Vagina (tissue), 2 donors: ENCODE measurements around the gene SERPINC1. TPM values are rescaled to one million over a fixed set of nuclear protein-coding genes. Genes with fewer than 3 reads are reported as not detected.
"Not testable (repeated sequence)": the region's sequence is repeated elsewhere in the genome, so short reads cannot be mapped to it uniquely, and the experiment has no call there.

ENCODE experiments used
- DNase-seq, 2 donors: peaks; one replicate each; pipeline ENCODE4 v3.0.0-alpha.2; 2017; ENCODE audit errors: extremely low spot score in 2 of 2
- H3K27ac ChIP-seq: fragments of 200-600 bp; sonication (generic); one replicate; pipeline ENCODE4 v1.5.1; 2019
- H3K27me3 ChIP-seq: fragments of 200-600 bp; sonication (generic); one replicate; pipeline ENCODE4 v1.5.1; 2019
- H3K36me3 ChIP-seq, 2 donors: fragments of 200-600 bp; sonication (generic); one replicate each; pipeline ENCODE4 v1.5.1; 2017 to 2019
- H3K4me1 ChIP-seq: fragments of 200-600 bp; sonication (generic); one replicate; pipeline ENCODE4 v1.5.1; 2019
- H3K4me3 ChIP-seq, 2 donors: fragments of 200-600 bp; sonication (generic); 1 replicate in 1 of 2; 2 replicates in 1 of 2; pipeline ENCODE4 v1.5.1; 2016 to 2019
- H3K9me3 ChIP-seq: fragments of 200-600 bp; sonication (generic); one replicate; pipeline ENCODE4 v1.5.1; 2019
- CTCF ChIP-seq, 3 experiments: fragments of 450-650 bp in 2 of 3; fragments of 200-600 bp in 1 of 3; sonication (generic) in 1 of 3; IDR thresholded peaks; one replicate each; pipeline ENCODE4 v1.5.1; 2017 to 2019; ENCODE audit warnings: antibody characterized with exemption in 3 of 3, mild to moderate bottlenecking in 2 of 3, moderate library complexity in 2 of 3
- POLR2A ChIP-seq, 2 donors: fragments of 450-650 bp; IDR thresholded peaks; one replicate each; pipeline ENCODE4 v1.6.1; 2017; ENCODE audit warnings: antibody characterized with exemption in 2 of 2, mild to moderate bottlenecking in 2 of 2, moderate library complexity in 2 of 2
- POLR2AphosphoS5 ChIP-seq, 2 donors: sonication (generic); formaldehyde crosslinking; IDR thresholded peaks; one replicate each; pipeline ENCODE4 v1.9.0; 2017; ENCODE audit warnings: antibody characterized with exemption in 2 of 2, mild to moderate bottlenecking in 2 of 2, low read depth in 1 of 2; ENCODE audit not compliant: insufficient read depth in 1 of 2
- intact Hi-C: fragments of 100-400 bp; cut with DNase I; formaldehyde crosslinking; loops from one replicate; pipeline ENCODE4 v1.15.1; 2023
- total RNA-seq: library from RNA; depleted of rRNA; stranded (reverse); fragments of >200 nt; gene quantifications from one replicate; pipeline ENCODE4 v1.2.3, GENCODE V29; 2016

SERPINC1 gene
- total RNA-seq, 1 donor from 2014 or later = not detected

DNA sequence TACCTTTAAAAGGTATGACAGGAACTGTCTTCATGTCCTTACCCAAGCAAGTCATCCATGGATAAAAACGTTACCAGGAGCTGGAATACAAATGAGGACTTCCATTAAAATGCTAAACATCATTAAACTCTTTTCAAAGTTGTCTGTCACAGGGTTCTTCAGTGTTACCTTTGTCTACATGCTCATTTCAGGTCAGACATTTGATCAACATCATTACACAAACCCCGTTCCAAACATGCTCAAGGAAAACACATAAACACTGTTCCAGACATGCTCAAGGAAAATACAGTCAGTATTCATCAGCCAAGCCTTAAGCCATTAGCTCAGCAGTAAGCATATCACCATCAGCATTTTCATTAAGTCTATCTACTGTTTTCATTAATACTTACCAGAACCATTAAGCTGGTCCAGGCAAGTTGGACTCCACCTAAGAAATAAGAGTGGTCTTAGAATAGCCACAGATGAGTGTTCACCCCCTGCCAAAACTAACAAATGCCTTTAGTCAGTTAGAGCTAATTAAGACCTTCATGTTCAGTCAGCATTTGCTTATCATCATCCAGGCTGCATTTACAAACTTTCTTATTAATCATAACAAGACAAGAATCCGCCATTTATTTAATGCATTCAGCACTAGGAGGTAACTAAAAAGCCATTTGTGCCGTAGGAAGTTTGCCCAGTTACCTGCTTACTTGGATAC, 51.5 kb downstream of the SERPINC1 start:
- H3K27me3 ChIP-seq = no peaks in the 10 kb centered on the region
- H3K27ac ChIP-seq = no peak overlapping the region
- DNase-seq = no peak
- H3K4me1 ChIP-seq = peaks cover 42% of the 10 kb centered on the region
- intact Hi-C loops = loop anchor here (5.0 kb wide), 1 partner anchor 388 kb away; the partner anchor contains the start of gene PRDX6
- H3K4me3 ChIP-seq = peak overlapping the region in 1 of 2 donors; percentile 92
- no peak for TF ChIP-seq CTCF (IDR thresholded peaks at IDR 0.05)
- TF ChIP-seq POLR2A (IDR thresholded peaks at IDR 0.05) = no peak
- TF ChIP-seq POLR2AphosphoS5 (IDR thresholded peaks at IDR 0.05; ENCODE audit: insufficient read depth in 1 of 2, low read depth in 1 of 2) = no peak
- no peaks in the 10 kb centered on the region for H3K9me3 ChIP-seq
- H3K36me3 ChIP-seq = peaks cover 7 to 56% of the 10 kb centered on the region in 2 donors

- H3K27ac ChIP-seq = no peak overlapping the region
- peaks cover 37% of the 10 kb centered on the region for H3K4me1 ChIP-seq
- DNase-seq = no peak
- no peaks in the 10 kb centered on the region for H3K27me3 ChIP-seq
- TF ChIP-seq POLR2A (IDR thresholded peaks at IDR 0.05) (no peak), POLR2AphosphoS5 (IDR thresholded peaks at IDR 0.05; ENCODE audit: insufficient read depth in 1 of 2, low read depth in 1 of 2) (no peak), CTCF (IDR thresholded peaks at IDR 0.05) (no peak)
- peaks cover 7 to 52% of the 10 kb centered on the region in 2 donors for H3K36me3 ChIP-seq
- H3K9me3 ChIP-seq = no peaks in the 10 kb centered on the region
- intact Hi-C loops = no loop called here
- no peak overlapping the region for H3K4me3 ChIP-seq
These were observed 52.8 kb downstream of the SERPINC1 start for GRCh38 chr1:173864179-173864867.

DNA sequence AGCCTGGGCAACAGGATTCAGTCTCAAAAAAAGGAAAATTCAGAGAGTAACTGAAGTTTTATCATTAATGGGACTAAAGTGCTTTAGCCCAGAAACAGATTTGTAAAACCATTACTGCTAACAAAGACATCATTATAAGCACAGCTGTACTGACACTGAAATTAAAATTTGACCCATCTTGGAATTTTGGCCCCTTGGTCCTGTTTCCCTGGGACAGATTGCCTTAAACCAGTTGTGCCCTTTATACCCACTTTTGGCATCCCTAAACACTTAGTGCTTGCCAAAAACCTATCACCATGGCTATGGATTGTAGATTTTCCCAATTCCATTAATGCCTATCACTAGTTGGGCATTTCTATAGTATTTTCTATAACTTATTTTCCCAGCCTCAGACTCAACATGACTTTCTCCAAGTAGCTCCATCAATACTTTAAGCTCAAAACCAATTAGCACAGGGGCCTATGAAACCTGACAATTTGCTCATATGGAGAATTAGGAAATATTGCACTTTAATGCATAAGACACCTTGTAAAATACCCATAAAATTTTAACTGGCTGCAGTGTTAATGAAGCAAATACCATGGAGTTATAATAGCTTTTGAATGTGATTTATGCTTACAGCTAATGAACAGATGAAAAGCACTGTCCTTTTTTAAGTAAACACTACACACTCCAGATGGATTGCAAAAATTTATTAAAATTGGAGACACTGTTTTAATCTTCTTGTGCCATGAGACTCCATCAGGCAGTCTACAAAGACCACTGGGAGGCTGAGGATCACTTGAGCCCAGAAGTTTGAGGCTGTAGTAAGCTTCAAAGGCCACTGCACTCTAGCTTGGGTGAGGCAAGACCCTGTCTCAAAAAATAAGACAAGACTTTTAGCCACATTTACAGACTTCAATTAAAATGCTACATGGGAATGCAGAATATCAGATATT, 53.6 kb downstream of the SERPINC1 start:
- TF ChIP-seq CTCF (IDR thresholded peaks at IDR 0.05) (no peak), POLR2AphosphoS5 (IDR thresholded peaks at IDR 0.05; ENCODE audit: insufficient read depth in 1 of 2, low read depth in 1 of 2) (no peak), POLR2A (IDR thresholded peaks at IDR 0.05) (no peak)
- H3K4me1 ChIP-seq = peaks cover 29% of the 10 kb centered on the region
- H3K27ac ChIP-seq = no peak overlapping the region
- H3K36me3 ChIP-seq = peaks cover 7 to 60% of the 10 kb centered on the region in 2 donors
- no peak for DNase-seq
- intact Hi-C loops = no loop called here
- H3K27me3 ChIP-seq = no peaks in the 10 kb centered on the region
- H3K9me3 ChIP-seq = no peaks in the 10 kb centered on the region
- no peak overlapping the region for H3K4me3 ChIP-seq

DNA sequence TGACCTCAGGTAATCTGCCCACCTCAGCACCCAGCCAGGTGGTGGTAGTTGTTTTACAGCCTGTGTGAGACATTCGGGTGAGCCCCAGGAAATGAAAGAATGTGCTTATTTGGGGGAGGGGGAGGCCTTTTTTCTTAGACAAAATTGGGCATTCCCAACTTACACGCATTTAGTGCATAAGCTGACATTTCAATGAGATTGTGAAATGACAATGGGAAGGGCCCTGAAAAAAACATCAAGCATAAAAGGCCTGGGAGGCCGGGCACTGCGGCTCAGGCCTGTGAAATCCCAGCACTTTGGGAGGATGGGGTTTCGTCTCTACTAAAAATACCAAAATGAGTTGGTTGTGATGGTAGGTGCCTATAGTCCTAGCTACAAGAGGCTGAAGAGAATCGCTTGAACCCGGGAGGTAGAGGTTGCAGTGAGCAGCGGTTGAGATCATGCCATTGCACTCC, 54.3 kb downstream of the SERPINC1 start:
- no peaks in the 10 kb centered on the region for H3K27me3 ChIP-seq
- intact Hi-C loops = no loop called here
- peaks cover 29% of the 10 kb centered on the region for H3K4me1 ChIP-seq
- no peak for DNase-seq
- H3K4me3 ChIP-seq = no peak overlapping the region
- TF ChIP-seq POLR2A (IDR thresholded peaks at IDR 0.05) = no peak
- no peak for TF ChIP-seq CTCF (IDR thresholded peaks at IDR 0.05)
- no peak for TF ChIP-seq POLR2AphosphoS5 (IDR thresholded peaks at IDR 0.05; ENCODE audit: insufficient read depth in 1 of 2, low read depth in 1 of 2)
- H3K9me3 ChIP-seq = no peaks in the 10 kb centered on the region
- H3K27ac ChIP-seq = no peak overlapping the region
- peaks cover 7 to 67% of the 10 kb centered on the region in 2 donors for H3K36me3 ChIP-seq

DNA sequence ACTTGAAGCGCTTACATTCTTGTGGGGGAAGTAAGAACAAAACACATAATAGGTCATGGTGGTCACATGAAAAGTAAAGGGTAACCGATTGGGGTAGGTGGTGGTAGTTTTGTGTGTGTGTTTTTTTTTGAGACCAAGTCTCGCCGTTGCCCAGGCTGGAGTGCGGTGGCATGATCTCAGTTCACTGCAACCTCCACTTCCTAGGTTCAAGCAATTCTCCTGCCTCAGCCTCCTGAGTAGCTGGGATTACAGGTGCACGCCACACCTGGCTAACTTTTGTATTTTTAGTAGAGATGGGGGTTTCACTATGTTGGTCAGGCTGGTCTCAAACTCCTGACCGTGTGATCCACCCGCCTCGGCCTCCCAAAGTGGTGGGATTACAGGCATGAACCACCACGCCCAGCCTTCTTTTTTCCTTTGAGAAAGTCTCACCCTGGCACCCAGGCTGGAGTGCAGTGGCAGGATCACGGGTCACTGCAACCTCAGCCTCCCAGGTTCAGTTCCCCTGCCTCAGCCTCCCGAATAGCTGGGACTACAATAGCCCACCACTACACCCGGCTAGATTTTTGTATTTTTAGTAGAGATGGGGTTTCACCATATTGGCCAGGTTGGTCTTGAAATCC, 54.9 kb downstream of the SERPINC1 start:
- H3K4me3 ChIP-seq, H3K27me3 ChIP-seq, intact Hi-C loops, H3K27ac ChIP-seq, DNase-seq, H3K9me3 ChIP-seq: not testable (repeated sequence)
- H3K36me3 ChIP-seq = peaks cover 7 to 70% of the 10 kb centered on the region in 2 donors
- peaks cover 27% of the 10 kb centered on the region for H3K4me1 ChIP-seq
